ENCODE measurements around the gene ADAM15.

ADAM15 gene

GRCh38 chr1:155072531-155073289 is 21.6 kb downstream of the ADAM15 start:
- TF ChIP-seq, protein P1, sequence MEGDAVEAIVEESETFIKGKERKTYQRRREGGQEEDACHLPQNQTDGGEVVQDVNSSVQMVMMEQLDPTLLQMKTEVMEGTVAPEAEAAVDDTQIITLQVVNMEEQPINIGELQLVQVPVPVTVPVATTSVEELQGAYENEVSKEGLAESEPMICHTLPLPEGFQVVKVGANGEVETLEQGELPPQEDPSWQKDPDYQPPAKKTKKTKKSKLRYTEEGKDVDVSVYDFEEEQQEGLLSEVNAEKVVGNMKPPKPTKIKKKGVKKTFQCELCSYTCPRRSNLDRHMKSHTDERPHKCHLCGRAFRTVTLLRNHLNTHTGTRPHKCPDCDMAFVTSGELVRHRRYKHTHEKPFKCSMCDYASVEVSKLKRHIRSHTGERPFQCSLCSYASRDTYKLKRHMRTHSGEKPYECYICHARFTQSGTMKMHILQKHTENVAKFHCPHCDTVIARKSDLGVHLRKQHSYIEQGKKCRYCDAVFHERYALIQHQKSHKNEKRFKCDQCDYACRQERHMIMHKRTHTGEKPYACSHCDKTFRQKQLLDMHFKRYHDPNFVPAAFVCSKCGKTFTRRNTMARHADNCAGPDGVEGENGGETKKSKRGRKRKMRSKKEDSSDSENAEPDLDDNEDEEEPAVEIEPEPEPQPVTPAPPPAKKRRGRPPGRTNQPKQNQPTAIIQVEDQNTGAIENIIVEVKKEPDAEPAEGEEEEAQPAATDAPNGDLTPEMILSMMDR (IDR thresholded peaks at IDR 0.05; ENCODE audit: unreplicated experiment in 3 of 3), result no peak
- H3K27ac Mint-ChIP-seq, result no peak overlapping the region
- peaks cover 6% of the 10 kb centered on the region for H3K4me1 Mint-ChIP-seq
- no peaks in the 10 kb centered on the region for H3K9me3 Mint-ChIP-seq
- H3K4me3 Mint-ChIP-seq, result peak overlapping the region; percentile 67 to 82 (median 81)
- H3K36me3 Mint-ChIP-seq (ENCODE audit: low read depth), result peaks cover 5% of the 10 kb centered on the region
- peaks cover 38% of the 10 kb centered on the region for H3K27me3 Mint-ChIP-seq (ENCODE audit: low read depth)

DNA sequence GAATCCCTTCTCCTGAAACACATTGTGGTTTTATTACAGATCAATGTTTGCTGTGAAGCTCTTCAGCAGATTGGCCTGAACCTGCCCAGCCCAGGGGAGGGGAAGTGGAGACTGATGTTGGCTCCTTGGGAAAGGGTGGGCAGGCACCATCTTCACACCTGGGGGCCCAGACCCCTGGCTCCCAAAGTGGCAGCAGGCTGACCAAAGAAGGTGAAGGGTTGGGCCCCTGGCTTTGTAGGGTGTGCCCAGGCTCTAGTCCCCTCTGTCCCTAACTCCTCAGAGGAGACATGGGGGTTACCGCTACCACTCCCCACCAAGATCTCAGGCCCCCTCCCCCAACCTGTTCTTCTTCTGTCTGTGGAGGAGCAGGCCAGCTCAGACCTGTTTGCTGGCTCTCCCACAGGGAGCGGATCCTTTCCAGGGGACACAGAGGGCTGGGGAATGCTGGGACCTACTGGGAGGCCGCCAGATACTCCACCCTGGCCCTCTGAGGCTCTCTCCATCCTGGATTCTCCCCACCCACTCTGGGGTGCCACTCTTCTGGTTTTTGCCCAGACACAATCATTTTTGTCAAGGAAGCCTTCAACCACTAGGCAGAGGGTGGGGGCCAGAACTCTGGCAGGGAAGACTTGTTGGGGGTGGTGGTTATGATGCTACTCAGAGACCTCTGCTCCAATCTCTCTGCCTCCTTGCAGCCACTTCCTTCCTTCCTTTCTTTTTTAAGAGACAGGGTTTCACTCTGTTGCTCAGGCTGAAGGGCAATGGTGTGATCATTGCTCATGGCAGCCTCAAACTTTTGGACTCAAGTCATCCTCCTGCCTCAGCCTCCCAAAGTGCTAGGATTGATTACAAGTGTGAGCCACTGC is 22.5 kb downstream of the ADAM15 start:
- Mint-ChIP-seq H3K4me1 (peaks cover 6% of the 10 kb centered on the region), H3K9me3 (no peaks in the 10 kb centered on the region), H3K36me3 (ENCODE audit: low read depth) (peaks cover 2% of the 10 kb centered on the region), H3K4me3 (no peak overlapping the region), H3K27me3 (ENCODE audit: low read depth) (peaks cover 46% of the 10 kb centered on the region), H3K27ac (no peak overlapping the region)
- TF ChIP-seq, protein P1 (IDR thresholded peaks at IDR 0.05; ENCODE audit: unreplicated experiment in 3 of 3), result no peak

- TF ChIP-seq, protein P1 (IDR thresholded peaks at IDR 0.05; ENCODE audit: unreplicated experiment in 3 of 3), result no peak
- Mint-ChIP-seq H3K36me3 (ENCODE audit: low read depth) (no peaks in the 10 kb centered on the region), H3K27me3 (ENCODE audit: low read depth) (peaks cover 58% of the 10 kb centered on the region), H3K9me3 (no peaks in the 10 kb centered on the region), H3K4me1 (peaks cover 12% of the 10 kb centered on the region), H3K27ac (peak overlapping the region in 1 of 3 experiments; percentile 40), H3K4me3 (no peak overlapping the region)
Observed at GRCh38 chr1:155075535-155075934, 24.4 kb downstream of the ADAM15 start.

DNA sequence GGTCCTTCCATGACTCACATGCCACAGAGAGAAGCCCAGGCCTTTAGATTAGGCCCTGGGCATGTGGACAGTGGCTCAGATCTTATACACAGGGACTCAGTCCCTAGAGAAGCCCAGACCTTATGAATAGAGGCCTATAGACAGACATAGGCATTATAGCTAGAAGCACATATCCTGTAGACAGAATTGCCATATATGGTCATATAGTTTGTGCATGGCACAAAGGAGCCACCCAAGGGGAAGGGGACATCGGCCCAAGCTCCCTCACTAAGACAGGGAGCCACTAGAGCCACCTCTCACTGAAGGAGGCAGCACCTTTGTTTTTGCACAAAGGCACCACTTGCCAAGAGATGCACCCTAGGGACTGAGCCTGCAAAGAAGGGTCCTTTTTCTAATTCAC is 25.3 kb downstream of the ADAM15 start:
- H3K9me3 Mint-ChIP-seq, result no peaks in the 10 kb centered on the region

DNA sequence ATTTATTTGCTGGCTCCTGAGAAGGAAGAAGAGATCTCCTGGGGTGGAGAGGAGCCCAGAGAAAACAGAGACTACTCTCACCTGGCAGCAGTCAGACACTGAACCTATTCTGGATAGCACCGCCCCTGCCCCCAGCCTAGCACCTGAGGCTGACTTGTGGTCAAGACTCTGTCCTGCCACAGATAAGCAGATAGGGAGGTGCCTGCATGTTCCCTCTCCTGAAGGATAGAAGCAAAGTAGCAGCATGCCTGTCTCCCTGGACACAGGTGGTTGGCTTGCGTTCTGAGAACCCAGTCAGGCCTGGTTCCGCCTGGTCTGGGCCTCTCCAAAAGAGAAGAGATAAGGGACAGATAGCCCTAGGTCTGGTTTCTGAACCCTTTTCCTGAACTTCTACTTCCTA is 26.2 kb downstream of the ADAM15 start:
- Mint-ChIP-seq H3K4me3 (peak overlapping the region; percentile 44 to 79 (median 72)), H3K36me3 (ENCODE audit: low read depth) (no peaks in the 10 kb centered on the region), H3K4me1 (peaks cover 15% of the 10 kb centered on the region), H3K27me3 (ENCODE audit: low read depth) (peaks cover 61% of the 10 kb centered on the region), H3K9me3 (no peaks in the 10 kb centered on the region), H3K27ac (peak overlapping the region in 1 of 3 experiments; percentile 33)
- TF ChIP-seq, protein P1 (IDR thresholded peaks at IDR 0.05; ENCODE audit: unreplicated experiment in 3 of 3), result no peak

More for the DNA sequence above, 25.3 kb downstream of the ADAM15 start:
- peak overlapping the region in 1 of 3 experiments; percentile 20 for H3K27ac Mint-ChIP-seq
- H3K27me3 Mint-ChIP-seq (ENCODE audit: low read depth), result peaks cover 63% of the 10 kb centered on the region
- H3K36me3 Mint-ChIP-seq (ENCODE audit: low read depth), result no peaks in the 10 kb centered on the region
- peaks cover 14% of the 10 kb centered on the region for H3K4me1 Mint-ChIP-seq
- H3K4me3 Mint-ChIP-seq, result peak overlapping the region; percentile 44 to 67 (median 59)
- TF ChIP-seq, protein P1 (IDR thresholded peaks at IDR 0.05; ENCODE audit: unreplicated experiment in 3 of 3), result no peak

Data from nephron (organoid).